Mammary microvascular endothelial cell (primary cell): ENCODE data around the gene SDR42E2. TPM values are rescaled to one million over a fixed set of nuclear protein-coding genes. Genes with fewer than 3 reads are reported as not detected.

Experiments
- total RNA-seq: library from RNA; depleted of rRNA; stranded (reverse); fragments of >200 nt; gene quantifications from 2 replicates; pipeline ENCODE4 v1.2.3, GENCODE V29; 2015

SDR42E2 gene
- not detected in 2 replicates for total RNA-seq

GRCh38 chr16:22161999-22162655 is at the start of gene SDR42E2:
Gene SDR42E2 (plus strand): TSS chr16:22162506. CDS start chr16:22165583, 3,077 bp downstream.

GRCh38 chr16:22206013-22206841 is 43.9 kb downstream of the SDR42E2 start, which contains the start of gene EEF2K:
Gene EEF2K (plus strand): TSS chr16:22206278. CDS start chr16:22225730, 19,452 bp downstream.

Other genes with a start within 250 kb of the SDR42E2 start
- gene UQCRC2, start 209.1 kb upstream of the SDR42E2 start, total RNA-seq = 138 and 174 TPM in 2 replicates
- not detected in 2 replicates for gene PDZD9, start 161.4 kb upstream of the SDR42E2 start, total RNA-seq
- 26.9 and 28.9 TPM in 2 replicates for gene MOSMO, start 154.4 kb upstream of the SDR42E2 start, total RNA-seq
- gene VWA3A, start 70.0 kb upstream of the SDR42E2 start, total RNA-seq = not detected in 2 replicates
- gene EEF2K, start 43.8 kb downstream of the SDR42E2 start, total RNA-seq = 21.1 and 22.8 TPM in 2 replicates
- gene POLR3E, start 134.9 kb downstream of the SDR42E2 start, total RNA-seq = 29.3 and 40.8 TPM in 2 replicates
- 36.3 and 45.1 TPM in 2 replicates for gene CDR2, start 212.1 kb downstream of the SDR42E2 start, total RNA-seq